GM20000 (cell line): ENCODE measurements around the gene NLGN1.
A peak's percentile ranks its signal among the peaks of the same experiment; 100 is the strongest.

Experiments used
- DNase-seq: peaks from one replicate; pipeline ENCODE4 v3.0.0; 2012; ENCODE audit warnings: low spot score
- TF ChIP-seq, protein P1 (sequence below): IDR thresholded peaks from 2 replicates; pipeline ENCODE4 v1.5.1; 2012; ENCODE audit warnings: mild to moderate bottlenecking, control low read depth; ENCODE audit errors: extremely low read depth, missing control alignments

The NLGN1 gene

DNA sequence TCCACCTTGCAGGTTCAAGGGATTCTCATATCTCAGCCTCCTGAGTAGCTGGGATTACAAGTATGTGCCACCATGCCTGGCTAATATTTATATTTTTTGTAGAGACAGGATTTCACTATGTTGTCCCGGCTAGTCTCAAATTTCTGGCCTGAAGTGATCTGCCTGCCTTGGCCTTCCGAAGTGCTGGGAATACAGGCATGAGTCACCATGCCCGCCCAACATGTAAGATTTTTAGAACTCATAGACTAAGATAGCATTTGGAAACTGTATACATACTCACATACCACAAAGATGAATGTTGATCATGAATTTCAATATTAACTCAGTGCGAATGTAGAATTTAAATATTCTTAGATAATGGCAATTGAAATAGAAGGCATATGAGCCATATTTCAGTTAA, 718.9 kb downstream of the NLGN1 start:
- TF ChIP-seq, protein P1, sequence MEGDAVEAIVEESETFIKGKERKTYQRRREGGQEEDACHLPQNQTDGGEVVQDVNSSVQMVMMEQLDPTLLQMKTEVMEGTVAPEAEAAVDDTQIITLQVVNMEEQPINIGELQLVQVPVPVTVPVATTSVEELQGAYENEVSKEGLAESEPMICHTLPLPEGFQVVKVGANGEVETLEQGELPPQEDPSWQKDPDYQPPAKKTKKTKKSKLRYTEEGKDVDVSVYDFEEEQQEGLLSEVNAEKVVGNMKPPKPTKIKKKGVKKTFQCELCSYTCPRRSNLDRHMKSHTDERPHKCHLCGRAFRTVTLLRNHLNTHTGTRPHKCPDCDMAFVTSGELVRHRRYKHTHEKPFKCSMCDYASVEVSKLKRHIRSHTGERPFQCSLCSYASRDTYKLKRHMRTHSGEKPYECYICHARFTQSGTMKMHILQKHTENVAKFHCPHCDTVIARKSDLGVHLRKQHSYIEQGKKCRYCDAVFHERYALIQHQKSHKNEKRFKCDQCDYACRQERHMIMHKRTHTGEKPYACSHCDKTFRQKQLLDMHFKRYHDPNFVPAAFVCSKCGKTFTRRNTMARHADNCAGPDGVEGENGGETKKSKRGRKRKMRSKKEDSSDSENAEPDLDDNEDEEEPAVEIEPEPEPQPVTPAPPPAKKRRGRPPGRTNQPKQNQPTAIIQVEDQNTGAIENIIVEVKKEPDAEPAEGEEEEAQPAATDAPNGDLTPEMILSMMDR = no peak
- DNase-seq = no peak

DNA sequence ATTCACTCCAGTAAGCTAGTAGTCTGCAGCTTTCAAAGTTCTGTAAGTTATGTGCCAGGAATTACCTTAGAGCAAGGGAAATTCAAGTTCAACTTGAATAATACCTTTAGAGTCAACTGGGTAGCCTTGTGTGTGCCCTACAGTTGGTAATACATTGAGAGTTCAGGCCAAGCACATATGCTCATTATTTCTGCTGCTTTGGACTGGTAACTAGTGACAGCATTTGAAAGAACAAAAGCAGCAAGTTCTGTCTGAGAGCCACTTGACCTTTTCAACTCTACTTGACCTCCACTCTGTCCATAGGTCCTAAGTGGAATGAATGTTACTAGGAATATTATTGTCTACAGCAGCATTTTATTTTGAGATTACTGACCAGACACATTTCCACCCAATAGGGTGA, 723.5 kb downstream of the NLGN1 start:
- DNase-seq = no peak
- TF ChIP-seq, protein P1 = no peak

DNA sequence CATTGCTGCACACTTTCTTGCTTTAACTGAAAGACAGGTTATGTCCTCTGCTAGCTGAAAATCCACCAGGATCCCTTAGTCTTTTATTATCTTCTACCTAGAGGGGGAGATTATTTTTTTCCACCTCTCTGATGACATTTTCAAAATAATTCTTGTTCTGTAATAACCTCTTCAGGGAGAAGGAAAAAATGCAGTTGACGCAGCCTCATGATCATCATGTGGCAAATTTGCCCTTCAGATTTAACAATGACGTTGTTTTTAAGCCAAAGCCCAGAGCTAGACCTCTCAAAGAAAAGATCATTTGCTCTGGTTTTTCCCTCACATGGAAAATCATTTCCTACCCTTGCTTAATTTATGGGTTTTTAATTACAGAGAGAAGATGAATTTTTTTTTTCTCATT, 724.9 kb downstream of the NLGN1 start:
- DNase-seq = no peak
- TF ChIP-seq, protein P1 = no peak

DNA sequence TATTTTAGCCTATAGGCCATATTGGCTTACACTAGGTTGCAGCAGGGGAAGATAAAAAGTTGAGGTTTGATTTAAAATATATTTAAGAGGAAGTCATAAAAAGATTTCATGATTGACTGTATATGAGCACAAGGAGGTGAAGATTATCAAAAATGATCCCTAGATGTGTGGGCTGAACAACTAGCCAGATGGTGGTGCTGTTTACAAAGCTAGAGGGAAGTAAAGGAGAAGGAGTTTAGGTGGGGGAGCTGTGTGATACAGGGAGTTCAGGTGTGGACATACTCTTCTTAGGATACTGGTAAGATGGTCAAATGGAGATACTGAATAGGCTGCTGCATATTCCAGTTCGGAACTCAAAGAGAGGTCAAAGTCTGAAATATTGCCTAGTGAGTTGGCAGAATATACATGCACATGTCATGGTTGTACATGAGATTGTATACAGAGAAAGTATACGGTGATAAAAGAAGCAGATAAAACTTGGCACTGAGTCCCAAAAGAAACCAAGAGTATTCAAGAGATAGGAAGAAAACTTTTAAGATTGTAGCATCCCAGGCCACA, 727.8 kb downstream of the NLGN1 start:
- DNase-seq = peak; percentile 2
- TF ChIP-seq, protein P1 = no peak

DNA sequence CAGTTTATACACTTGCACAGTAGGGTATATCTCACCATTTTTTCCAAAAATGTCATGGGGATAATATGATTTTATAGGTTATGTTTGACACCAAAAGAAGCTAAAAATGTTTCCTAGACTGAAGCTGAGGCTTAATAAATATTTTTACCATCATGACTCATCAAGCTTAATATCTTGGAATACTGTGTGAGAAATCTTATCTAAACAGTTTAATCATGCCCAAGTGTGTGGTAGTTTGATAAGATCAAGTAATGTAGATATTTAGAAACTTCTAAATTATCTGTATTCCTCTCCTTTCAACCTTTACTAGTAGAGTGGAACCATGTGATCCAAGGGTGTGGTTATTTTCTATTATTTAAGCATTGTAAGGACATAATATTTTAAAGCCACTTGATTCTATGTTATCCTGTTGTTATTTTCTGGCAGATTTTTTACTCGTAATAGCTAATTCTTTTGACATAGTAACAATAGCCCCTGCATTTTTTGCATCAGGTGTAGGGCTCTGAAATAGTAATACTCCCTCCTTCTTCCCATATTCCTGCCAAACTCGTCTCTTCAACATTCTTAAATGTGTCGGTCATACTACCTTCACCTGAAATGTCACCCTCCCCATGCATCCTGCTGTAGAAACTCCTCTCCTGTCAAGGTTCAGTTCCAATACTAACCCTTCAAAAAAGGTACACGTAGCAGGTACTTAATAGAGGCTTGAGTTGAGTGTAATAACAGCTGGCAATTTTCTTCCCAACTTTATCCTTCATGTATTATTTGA, 729.6 kb downstream of the NLGN1 start:
- TF ChIP-seq, protein P1 = no peak
- DNase-seq = no peak

DNA sequence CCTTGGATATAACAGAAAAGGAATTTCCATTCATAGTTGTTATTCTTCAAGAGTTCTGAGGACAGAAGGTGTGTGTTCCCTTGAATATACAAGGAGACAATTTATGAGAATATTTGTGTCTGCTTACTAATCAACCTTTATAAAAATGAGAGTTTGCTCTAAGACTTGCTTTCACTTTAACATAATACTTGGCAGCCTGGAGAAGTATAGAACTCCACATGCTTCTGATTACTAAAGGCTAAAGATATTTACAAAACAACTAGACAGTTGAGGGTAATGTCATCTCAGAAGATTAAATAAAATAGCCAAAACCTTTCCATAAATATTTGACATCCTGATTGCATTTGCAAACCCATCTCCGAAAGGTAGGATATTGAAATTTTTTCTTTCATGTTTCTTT, 734.5 kb downstream of the NLGN1 start:
- DNase-seq = no peak
- TF ChIP-seq, protein P1 = no peak

DNA sequence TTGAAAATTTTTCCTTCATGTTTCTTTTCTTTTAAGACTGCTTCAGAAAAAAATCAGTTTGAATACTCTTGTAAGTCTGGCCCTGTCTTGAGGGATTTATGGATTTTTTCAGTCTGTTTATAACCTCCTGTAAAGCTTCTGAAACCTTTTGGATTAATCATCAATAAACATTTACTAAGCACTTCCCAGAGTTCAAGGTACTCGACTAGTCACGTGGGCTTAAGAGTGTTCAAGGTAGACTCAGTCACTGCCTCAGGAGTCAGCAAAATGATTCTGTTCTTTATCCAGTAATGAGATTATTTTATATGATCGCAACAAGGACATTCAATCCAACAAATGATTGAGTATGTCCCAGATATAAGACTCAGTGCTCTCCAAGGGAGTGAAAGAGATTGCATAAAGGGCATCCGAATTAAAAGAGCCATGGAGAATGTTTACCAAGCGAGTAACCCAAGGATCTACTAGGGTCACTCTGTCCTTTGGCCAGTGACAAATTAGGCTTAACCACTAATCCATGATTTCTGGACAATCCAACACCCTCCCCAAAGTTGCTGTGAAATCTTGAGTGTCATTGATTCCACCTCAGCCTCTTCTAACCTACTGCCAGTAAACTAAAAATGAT, 735.0 kb downstream of the NLGN1 start:
- no peak for DNase-seq
- TF ChIP-seq, protein P1 = no peak
